Stimulated activated CD8-positive, alpha-beta memory T cell treated with anti-CD3 and anti-CD28 coated beads, Interleukin-15, amount 100 ng/mL, for 1 hour (primary cell): ENCODE measurements around the gene CHST5.
"Not testable (repeated sequence)": the region's sequence is repeated elsewhere in the genome, so short reads cannot be mapped to it uniquely, and the experiment has no call there.

Source experiments
- DNase-seq: peaks from one replicate; pipeline ENCODE4 v3.0.0-alpha.2; 2020; ENCODE audit warnings: low read depth

CHST5 gene

DNA sequence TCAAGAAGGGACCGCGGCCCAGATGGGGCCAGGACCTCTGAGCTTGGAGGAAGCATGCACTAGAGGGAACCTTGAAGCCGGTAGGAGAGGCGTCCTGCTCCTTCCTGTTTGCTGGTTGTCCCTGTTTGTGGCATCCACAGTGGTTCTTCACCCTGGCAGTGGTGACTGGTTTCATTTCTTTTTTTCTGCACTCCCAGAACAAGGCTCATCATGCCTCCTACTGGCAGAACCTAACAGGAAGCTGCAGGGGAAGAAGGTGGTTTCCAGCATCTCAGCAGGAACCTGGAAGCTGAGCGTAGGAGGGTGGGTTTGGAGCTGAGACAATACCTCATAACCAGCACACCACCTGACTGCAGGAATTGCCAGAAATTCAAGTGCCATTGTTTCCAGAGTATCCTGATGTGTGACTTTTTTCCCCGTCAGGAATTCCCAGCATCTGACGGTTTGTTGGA, 14.3 kb upstream of the CHST5 start:
- DNase-seq: no peak

DNA sequence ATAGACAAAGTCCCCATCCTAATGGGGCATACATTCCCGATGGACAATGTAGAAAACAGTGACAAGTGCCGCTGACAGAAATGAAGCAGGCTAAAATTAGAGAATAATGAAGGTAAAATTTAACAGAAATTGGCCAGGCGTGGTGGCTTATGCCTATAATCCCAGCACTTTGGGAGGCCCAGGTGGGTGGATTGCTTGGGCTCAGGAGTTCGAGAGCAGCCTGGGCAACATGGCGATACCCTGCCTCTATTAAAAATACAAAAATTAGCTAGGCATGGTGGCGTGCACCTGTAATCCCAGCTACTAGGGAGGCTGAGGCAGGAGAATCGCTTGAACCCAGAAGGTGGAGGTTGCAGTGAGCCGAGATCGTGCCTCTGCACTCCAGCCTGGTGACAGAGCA, 12.5 kb upstream of the CHST5 start:
- not testable (repeated sequence) for DNase-seq

DNA sequence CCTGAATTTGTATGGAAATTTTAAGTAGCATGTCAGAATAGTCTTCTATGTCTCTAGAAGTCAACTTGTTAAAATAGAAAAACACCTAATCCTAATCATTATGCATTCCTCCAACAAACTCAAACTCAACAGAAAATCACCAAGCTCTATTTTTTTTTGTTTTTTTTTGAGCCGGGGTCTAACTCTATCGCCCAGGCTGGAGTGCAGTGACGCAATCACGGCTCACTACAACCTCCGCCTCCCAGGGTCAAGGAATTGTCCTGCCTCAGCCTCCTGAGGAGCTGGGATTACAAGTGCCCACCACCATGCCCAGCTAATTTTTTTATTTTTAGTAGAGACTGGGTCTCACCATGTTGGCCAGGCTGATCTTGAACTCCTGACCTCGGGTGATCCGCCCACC, 10.4 kb upstream of the CHST5 start:
- no peak for DNase-seq

DNA sequence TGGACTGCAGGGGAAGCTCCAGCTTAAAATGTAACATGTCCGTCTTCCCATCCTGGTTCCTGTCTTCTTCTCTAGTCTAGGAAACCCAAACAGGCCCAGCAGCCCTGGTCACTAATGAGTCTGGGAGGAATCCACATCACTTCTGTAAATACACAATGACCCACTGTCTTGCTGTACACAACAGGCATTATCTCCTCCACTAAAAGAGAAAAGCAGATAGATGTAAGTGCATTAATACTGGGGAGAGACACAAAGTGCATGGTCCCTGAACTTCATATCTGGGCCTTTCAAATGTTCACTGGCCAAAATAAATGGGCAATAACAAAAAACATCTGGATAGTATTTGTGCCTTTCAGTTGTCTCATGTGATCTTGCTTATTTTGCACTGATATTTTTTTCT, 10.0 kb upstream of the CHST5 start:
- DNase-seq: not testable (repeated sequence)

DNA sequence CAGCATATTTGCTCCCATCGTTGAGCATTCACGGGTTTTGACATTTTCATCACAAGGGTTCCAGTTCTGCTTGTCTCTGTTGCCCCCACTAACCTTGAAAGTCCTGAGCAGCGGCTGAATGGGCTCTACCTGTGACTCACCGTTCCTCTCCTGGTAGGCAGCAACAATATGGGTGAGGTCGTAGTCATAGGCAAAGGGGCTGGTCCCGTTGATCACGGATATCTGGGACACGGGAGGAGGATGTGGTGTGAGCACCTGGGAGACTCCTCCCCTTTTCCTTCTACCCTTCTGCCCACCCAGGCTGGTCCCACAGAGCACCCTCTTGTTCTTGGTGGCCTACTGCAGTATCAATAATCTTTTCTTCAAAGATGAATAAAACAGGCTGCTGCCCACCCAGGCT, 6.6 kb upstream of the CHST5 start:
- DNase-seq: not testable (repeated sequence)

DNA sequence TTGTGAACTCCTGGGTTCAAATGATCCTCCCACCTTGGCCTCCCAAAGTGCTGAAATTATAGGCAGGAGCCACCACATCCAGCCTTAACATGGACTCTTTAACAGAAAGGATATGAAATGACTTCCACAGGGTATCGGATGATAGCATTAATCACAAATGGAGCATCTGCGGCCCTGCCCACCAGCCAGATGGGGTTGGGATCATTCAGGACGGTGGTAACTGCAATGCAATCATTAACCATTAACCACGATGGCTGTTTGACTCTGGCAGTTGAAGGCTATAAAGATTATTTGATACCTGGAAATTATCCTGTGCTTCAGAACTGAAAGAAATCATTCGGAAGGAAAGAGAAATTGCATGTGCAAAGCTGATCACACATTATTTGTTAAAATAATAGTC, 5.3 kb upstream of the CHST5 start:
- DNase-seq: no peak

DNA sequence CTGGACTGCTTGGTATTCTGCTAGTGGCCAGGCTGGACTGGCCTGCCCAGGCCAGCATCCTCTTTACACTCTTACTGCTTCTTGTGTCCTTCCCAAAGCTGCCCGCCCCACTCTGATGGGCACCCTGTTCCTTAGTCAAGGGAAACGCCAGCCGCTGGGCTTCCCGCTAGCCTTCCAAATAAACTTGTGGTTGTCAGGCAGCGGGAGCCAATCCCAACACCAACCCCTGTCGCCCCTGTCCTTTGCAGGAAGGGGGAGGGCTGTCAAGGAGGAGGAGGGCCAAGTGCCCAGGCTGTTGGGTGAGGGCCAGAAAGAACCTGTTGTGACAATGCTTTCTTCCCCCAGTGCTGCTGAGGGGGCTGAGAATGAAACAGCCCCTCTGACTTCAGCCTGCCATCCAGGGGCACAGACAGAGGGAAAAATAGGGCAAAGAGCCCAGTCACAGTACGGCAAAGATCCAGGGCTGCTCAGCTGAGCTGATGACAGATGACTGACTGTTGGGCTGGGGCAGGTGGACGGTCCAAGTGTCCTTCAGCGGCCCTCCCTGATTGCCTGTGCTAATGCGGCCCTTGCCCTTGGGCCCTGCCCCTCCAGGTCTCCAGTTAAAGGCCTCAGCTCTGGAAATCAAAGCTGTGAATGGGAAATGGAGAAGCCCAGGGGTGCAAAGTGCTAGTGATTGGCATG, 3.1 kb upstream of the CHST5 start:
- DNase-seq: not testable (repeated sequence)

DNA sequence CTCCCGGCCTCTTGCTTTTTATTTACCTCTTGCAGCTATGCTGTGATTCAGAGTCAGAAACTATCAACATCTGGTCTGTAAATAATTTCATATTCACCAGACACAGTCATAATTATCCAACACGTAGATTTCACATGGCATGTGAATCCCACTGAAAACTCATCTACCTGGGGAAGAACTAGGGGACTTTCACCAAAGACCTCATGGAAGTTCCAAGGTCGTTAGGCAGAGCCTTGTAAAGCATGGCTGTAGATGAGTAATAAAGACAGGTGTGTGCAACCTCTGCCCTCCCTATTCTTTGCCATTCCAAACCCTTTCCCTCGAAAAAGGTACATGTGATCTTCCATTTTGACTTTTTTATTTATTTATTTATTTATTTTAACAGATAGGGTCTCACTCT, 1.9 kb upstream of the CHST5 start:
- DNase-seq: no peak

DNA sequence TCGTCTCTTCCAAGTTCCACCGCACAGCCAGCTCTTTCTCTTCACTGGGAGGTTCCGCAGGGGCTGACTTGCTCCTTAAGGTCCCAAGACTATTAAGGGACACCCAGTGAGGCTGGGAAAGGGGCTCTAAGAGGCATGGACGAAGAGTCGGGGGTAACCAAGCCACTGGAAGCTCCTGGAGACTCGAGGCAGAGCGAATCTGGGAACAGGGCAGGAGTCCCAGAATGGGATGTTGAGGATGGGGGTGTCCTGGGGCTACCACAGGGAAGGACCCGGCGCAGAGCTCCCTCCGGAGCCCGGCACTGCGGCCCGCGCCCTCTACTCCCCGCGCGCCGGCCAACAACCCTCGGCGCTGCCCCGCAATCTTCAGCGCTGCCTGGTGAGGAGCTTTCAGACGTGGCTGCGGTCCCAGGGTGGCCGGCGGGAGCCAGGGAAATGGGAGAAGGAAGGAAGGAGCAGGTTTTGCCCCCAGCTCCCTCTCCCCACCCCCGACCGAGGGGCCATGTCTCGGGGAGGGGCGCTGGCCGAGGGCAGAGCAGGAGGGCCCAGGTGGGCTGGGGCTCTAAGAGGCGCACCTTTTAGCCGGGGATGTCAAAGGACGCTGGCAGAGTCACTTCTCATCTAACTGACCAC, 581 bp downstream of the CHST5 start:
- DNase-seq: no peak

DNA sequence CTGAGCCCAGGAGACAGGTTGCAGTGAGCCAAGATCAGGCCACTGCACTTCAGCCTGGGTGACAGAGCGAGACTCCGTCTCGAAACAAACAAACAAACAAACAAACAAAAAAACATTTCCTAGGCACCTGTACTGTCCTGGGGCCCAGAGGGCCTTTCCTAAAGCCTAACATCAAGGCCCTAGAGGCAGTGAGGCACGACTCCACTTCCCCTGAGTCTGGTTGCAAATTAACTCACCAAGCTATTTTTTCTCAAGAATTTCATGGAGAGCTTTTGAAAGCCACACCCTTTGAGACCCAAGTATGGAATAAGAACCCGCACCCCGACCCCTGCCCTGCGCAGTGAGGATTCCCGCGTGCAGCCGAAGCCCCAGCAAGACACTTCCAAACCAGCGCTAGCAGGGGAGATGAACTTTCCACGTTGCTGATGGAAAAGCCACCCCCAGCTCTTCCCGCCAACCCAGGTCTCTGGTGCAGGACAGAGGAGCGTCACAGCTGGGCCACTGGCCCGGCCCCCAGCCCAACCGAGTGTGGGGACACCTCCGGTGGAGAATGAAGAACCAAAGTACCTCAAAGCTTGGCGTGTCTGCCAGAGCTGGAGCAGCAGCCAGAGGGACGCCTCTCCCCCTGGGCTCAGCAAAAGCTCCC, 1.2 kb downstream of the CHST5 start:
- DNase-seq: no peak

DNA sequence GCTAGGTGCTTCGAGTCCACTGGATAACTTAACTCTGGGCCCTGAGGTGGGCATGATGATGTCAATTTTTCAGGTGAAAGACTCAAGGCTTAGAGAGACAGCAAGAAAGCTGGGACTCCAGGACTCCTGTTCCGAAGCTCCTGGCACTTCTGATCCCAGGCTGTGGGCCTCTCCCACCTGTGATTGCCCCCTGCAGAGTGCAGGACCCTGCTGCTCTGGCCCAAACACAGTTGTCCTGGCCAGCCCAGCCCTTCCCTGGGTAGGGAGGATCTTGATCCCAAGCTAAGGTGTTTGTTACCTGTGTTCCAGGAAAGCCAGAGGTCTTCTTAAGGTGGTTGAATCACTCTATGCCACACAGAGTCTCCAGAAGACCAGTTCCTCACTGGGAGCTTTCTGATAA, 3.1 kb downstream of the CHST5 start:
- no peak for DNase-seq

DNA sequence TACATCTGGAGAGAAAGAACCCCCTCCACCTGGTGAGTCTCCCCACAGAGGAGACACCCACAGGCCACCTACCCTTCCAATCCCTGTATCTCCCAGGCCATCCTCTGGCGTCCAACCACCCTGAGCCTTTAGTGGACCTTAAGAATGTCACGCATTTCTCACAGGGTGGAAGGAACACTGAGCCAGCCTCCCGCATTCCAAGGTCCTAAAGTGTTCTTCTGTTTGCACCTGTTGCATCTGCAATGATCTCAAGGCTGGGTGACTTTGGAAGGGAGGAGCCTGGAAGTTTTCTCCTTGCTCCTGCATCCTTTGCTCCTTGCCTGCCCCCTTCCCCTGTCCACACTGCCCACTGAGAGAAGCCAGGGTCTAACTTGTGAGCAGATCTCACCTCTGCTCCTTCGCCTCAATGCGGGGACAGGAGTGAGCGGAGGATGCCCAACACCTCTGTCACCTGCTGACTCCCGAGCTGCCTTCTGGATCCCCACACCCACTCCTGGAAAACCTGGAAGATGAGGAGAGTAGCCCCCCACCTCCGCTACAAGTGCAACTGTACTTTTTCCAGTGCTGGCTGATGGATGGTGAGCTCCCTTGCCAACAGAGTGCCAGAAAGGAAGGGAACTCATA, 3.7 kb downstream of the CHST5 start:
- DNase-seq: no peak

DNA sequence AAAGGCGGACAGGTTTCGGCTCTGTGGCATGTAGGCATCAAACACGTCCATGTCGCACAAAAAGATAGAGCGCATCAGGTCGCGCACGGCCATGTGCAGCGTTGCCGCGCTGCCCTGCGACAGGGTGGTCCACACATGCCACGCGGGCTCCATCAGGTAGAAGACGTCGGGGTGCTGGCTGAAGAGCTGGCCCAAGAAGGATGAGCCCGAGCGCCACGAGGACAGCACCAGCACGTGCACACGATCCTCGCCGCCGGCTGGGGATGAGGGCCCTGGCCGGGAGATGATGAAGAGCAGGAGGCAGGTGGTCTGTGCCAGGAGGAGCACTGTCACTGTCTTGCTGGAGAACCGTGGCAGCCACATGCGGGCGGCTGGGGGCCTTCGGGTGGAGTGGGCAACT, 5.9 kb downstream of the CHST5 start:
- DNase-seq: no peak

DNA sequence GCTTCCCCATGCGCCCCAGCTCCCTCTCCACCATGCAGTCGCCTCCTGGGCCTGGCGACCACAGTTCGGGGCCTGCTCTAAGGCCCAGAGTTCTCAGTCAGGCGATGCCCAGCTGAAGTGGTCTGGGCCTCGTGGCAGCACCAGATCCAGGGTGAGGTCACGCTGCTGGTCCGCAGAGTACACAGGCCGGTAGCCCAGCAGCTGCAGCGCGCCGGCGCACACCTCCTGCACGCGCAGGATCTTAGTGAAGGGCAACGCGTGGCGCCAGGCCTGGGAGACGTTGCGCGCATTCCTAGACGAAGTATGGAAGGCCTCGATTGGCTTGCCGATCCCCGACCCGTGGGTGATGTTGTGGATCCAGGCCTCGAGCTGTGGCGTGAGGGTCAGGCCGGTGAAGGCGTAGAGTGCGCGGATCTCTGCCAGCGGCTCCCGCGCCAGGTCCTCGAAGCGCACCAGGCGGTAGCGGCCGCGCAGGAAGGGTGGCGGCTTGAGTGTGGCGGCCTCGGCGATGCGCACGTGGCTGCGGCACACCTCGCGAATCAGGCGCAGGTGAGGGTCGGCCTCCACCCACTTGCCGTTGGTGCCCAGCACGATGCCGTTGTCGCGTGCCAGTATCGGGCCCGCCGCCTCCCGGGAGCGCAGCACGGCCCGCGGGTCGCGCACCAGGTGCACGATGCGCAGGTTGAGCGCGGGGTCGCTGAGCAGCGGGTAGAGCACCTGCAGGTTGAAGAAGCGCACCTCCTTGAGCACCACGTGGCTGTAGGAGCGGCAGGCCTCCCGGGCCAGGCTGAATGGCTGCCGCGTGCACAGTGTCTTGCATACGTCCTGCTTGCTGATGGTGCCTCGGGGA, 6.6 kb downstream of the CHST5 start:
- DNase-seq: no peak

DNA sequence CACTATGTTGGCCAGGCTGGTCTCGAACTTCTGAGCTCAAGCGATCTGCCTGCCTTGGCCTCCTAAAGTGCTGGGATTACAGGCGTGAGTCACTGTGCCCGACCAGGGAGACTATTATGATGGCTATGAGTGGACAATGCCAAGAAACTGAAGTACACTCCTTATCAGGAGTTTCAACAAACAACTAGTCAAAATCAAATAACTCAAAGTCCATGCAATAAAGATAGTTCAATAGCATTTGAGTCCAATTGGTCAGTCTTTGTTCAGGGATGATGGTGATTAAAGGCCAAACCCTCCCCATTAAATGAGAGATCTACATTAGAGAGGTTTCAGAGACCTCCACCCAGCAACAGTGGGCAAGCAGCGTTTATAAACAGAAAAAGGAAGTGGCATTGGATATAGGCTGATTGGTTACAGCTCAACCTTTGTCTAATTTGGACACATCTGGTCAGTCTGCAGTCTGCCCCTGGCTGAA, 8.0 kb downstream of the CHST5 start:
- DNase-seq: no peak

DNA sequence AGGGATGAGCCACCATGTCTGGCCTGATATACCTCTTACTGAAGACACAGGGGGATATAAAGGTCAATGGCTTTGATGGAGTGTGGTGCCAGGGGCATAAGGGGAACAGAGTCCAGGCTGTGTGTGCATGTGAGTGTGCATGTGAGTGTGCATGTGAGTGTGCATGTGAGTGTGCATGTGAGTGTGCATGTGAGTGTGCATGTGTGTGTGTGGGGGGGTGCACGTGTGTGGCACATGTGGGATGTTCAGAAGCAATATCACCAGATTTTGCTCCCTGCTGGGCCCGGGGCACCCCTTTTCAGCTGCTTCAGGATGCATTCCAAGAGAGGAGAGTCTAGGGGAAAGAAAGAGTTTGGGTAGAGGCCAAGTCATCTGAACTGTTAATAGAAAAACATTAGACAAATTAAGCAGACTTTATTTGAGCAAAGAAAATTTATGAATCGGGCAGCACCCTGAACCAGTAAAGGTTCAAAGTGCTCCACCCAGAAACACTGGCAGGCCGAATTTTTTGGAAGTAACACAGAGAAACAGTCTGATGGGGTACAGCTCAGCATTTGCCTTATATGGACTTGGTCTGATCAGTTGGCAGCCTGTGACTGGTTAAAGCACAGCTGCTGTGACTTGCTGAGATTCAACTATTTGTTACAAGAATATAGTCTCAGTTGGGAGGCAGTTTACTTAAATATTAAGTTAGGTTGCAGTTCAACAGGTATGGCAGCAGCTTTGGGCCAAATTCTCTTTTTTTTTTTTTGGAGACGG, 9.7 kb downstream of the CHST5 start:
- DNase-seq: no peak

DNA sequence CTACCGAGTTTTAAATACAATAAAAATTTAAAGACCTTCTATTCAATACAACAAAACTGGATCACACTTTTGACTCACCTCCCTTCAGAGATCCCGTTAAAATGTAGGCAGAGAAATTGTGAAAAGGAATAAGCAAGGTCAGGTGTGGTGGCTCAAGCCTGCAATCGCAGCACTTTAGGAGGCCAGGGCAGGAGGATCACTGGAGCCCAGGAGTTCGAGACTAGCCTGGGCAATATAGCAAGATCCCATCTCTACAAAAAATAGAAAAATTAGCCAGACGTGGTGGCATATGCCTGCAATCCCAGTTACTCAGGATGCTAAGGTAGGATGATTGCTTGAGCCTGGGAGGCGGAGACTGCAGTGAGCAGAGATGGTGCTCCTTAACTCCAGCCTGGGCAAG, 16.7 kb downstream of the CHST5 start:
- no peak for DNase-seq

DNA sequence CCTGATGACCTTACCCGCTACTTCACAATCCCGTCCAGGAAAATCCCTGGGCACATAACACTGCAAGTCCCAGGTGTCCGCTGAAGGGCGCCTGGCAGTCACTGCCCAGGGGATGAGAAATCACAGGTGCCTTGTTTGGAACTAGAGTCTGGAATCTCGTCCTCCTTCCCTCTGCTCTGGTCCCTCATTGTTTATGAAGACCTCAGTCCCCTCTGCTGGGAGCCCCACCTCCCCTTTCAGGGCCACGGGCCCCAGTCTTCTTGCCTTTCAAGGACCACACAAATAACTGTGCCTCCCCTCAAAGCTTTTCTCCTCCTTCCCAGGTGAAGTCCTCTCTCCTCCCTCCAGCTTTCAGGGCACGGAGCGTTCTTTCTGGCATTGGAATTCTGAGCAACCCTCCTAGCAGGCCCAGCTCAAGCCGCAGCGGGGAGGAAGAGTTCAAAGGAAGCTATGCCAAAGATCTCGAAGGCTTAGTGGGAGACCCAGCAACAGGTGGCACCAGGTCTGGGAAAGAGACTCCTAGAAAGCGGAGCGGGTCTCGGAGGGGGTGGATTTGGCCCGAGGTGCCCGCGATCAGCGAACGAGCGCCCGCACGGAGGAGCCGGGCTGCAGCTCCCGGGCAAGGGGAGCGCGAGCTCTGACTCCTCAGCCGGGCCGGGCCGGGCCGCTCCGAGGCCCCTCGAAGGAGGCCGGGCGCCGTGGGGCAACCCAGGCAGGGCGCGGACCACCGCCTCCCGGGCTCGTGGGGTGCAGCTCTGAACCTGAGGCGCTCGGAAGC, 19.5 kb downstream of the CHST5 start:
- not testable (repeated sequence) for DNase-seq

DNA sequence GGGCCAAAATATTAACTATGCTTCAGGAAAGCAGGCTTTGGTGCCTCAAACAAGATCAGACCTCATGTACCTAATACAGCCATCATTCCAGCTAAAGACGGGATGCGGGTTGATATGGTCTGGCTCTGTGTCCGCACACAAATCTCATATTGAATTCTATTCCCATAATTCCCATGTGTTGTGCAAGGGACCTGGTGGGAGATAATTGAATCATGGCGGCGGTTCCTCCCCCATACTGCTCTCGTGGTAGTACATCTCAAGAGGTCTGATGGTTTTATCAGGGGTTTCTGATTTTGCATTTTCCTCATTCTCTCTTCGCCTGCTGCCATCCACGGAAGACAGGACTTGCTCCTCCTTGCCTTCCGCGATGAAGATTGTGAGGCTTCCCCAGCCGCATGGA, 21.6 kb downstream of the CHST5 start:
- no peak for DNase-seq

DNA sequence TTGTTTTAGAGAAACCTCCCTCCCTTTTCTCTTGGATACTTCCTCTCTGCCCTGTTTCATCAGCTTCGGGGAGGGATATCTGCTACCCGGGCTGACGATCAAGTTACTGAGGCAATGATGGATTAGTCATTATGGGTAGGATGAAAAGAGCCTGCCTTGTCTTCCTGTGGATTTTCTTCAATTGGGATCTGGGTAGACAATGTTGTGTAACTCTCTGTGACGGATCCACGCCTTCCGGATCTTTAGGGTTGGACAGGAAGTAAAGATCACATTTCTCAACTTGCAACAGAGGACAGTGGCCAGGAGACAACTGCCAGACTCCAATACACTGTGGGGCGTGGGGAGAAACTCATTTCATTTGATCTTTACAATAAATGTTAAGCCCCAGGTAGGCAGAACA, 29.3 kb downstream of the CHST5 start:
- no peak for DNase-seq
